HUES6 (cell line): ENCODE data around the gene AMPD3.
"Not testable (repeated sequence)": the region's sequence is repeated elsewhere in the genome, so short reads cannot be mapped to it uniquely, and the experiment has no call there.

Experiments
- H3K27ac ChIP-seq: 2 replicates; pipeline ENCODE4 v1.7.0; 2013; ENCODE audit warnings: low read depth, mild to moderate bottlenecking, low read length, inconsistent platforms
- H3K27me3 ChIP-seq: 2 replicates; pipeline ENCODE4 v1.6.1; 2013; ENCODE audit warnings: low read length; ENCODE audit not compliant: control insufficient read depth, insufficient read depth
- H3K36me3 ChIP-seq: 2 replicates; pipeline ENCODE4 v1.6.1; 2013; ENCODE audit warnings: low read length; ENCODE audit not compliant: control insufficient read depth, insufficient read depth
- H3K4me1 ChIP-seq: 2 replicates; pipeline ENCODE4 v1.6.1; 2013; ENCODE audit warnings: low read length; ENCODE audit not compliant: control insufficient read depth, insufficient read depth
- H3K4me3 ChIP-seq: 2 replicates; pipeline ENCODE4 v1.5.1; 2013; ENCODE audit warnings: low read depth, low read length
- H3K9ac ChIP-seq: one replicate; pipeline ENCODE4 v1.6.1; 2013; ENCODE audit warnings: mild to moderate bottlenecking, low read length
- H3K9me3 ChIP-seq: 2 replicates; pipeline ENCODE4 v1.6.1; 2013; ENCODE audit warnings: low read depth, low read length; ENCODE audit not compliant: control insufficient read depth, insufficient read depth

The AMPD3 gene

DNA sequence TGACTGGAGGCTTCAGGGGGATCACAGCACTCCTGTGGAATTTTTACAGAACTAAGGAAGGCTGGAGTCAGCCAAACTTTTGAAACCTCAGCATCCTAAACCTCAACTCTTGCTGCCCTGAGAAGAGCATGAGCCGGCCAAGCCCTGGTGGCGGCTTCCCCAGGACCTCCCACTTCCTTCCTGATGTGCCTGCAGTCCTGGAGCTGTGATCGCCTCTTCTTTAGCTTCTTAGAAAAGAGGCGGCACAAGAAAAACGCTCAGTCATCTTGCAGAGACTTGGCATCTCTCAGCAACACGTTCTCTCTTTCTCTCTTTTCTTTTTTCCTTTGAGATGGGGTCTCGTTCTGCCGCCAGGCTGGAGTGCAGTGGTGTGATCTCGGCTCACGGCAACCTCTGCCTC lies 40.4 kb upstream of the AMPD3 start:
- no peaks in the 10 kb centered on the region for H3K9me3 ChIP-seq
- no peaks in the 10 kb centered on the region for H3K36me3 ChIP-seq
- H3K27me3 ChIP-seq, result no peaks in the 10 kb centered on the region
- H3K4me1 ChIP-seq, result peaks cover 10% of the 10 kb centered on the region; the same call in 1 of the 2 replicates
- no peak overlapping the region for H3K9ac ChIP-seq
- H3K4me3 ChIP-seq, result no peak overlapping the region
- H3K27ac ChIP-seq, result no peak overlapping the region

DNA sequence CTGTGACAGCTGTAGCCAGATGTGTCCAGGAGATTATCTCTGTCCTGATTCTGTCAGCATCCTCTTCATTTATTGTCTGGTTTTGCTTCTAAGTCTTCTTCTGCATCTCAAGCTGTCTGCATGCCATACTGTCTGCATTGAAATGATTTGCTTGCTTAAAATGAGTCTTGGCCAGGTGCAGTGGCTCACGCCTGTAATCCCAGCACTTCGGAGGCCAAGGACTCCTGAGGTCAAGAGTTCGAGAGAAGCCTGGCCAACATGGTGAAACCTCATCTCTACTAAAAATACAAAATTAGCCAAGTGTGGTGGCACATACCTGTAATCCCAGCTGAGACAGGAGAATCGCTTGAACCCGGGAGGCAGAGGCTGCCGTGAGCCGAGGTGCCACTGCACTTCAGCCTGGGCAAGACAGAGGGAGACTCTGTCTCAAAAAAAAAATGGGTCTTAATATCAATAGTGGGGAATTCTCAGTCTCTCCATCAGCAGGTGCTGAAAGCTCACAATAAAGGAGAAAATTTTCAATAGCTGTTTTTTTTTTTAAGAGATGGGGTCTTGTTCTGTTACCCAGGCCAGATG lies 39.2 kb upstream of the AMPD3 start:
- Histone ChIP-seq H3K4me3 (no peak overlapping the region), H3K27ac (no peak overlapping the region), H3K9me3 (no peaks in the 10 kb centered on the region), H3K4me1 (peaks cover 5% of the 10 kb centered on the region; the same call in 1 of the 2 replicates), H3K9ac (no peak overlapping the region), H3K27me3 (no peaks in the 10 kb centered on the region), H3K36me3 (no peaks in the 10 kb centered on the region)

DNA sequence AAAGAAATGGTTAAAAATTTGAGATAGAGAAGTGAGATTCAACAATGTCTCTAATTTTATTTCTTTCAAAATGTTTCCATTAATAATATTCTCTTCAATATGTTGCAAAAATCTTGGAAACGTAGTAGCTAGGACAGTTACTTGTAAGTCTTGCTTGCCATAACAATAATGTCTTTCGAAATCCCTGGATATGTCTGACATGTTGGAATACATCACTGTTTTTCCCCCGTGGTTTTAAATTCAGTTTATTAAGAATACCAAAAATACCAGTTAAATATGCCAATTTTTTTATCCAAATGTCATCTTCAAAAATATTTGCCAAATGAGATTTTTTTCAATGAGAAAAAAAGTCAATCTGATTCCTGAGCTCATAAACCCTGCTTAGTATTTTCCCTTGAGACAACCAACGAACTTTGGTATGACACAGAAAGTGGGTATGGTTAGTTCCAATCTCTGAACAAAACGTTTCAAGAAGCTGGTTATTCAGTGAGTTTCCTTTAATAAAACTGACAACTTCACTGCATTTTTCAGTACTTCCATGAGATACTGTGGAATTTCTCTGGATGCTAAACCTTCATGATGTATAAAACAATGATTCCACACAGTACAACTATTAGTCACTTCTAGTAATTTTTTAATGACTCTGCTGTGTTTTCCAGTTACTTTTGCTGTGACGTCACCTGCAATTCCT lies 36.7 kb upstream of the AMPD3 start:
- H3K9me3 ChIP-seq, result no peaks in the 10 kb centered on the region
- peaks cover 5% of the 10 kb centered on the region; the same call in 1 of the 2 replicates for H3K4me1 ChIP-seq
- no peak overlapping the region for H3K9ac ChIP-seq
- no peaks in the 10 kb centered on the region for H3K36me3 ChIP-seq
- H3K27ac ChIP-seq, result no peak overlapping the region
- H3K27me3 ChIP-seq, result no peaks in the 10 kb centered on the region
- H3K4me3 ChIP-seq, result no peak overlapping the region

DNA sequence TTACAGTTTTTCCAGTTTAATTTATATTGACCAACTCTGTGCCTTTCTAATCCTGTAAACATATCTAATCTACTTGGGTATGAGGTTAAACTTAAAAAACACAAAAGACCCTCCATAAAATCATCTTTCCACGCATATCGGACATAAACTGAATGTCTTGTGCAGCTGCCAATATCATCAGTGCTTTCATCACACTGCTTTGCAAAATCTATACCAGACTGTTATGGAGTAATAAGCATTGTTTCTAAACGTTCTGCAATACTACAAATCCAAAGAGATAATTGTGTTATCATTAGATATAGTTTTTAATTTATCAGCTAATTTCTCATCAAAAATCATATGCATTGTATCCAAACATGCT lies 36.1 kb upstream of the AMPD3 start:
- peaks cover 5% of the 10 kb centered on the region; the same call in 1 of the 2 replicates for H3K4me1 ChIP-seq
- H3K9me3 ChIP-seq, result no peaks in the 10 kb centered on the region
- H3K36me3 ChIP-seq, result no peaks in the 10 kb centered on the region
- no peak overlapping the region for H3K9ac ChIP-seq
- H3K27ac ChIP-seq, result no peak overlapping the region
- H3K27me3 ChIP-seq, result no peaks in the 10 kb centered on the region
- H3K4me3 ChIP-seq, result no peak overlapping the region

DNA sequence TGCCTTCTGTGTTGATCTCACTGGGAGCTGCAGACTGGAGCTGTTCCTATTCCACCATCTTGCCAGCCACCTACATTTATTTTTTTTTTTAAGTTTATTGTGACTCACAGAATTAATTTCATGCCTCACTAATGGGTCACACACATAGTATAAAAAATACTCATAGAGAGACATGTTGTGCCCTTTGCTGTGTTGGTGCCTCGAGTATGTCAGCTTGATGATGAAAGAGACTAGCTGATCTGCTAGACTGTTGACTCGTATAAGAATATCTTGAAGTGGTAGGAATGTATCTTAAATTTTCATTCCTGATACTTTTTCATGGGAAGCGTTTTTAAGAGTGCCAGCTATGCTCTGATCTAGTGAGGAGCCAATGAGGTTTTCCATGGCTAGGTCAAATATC lies 28.6 kb upstream of the AMPD3 start:
- H3K4me3 ChIP-seq, result no peak overlapping the region
- no peak overlapping the region for H3K9ac ChIP-seq
- H3K4me1 ChIP-seq, result no peaks in the 10 kb centered on the region
- H3K9me3 ChIP-seq, result peaks cover 12% of the 10 kb centered on the region
- H3K36me3 ChIP-seq, result no peaks in the 10 kb centered on the region
- no peak overlapping the region for H3K27ac ChIP-seq
- no peaks in the 10 kb centered on the region for H3K27me3 ChIP-seq

DNA sequence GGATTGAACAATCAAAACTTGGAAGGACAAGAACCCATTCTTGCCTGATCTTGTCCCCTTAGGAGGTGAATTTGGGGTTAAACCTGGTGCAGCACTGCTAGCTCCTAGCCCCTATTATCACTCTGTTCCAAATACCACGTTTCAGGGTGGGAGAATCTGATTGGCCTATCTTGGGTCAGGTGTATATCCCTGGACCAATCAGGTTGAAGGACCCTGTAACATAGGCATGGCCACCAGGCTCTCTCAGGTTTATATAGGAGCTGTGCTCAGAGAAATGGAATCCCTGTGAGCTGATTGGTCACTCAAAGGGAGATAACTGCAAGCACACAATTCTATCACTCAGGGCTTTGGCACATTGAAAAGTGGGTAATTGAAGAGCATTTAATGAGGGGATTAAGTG lies 26.6 kb upstream of the AMPD3 start:
- H3K4me3 ChIP-seq, result no peak overlapping the region
- peaks cover 12% of the 10 kb centered on the region for H3K9me3 ChIP-seq
- no peaks in the 10 kb centered on the region for H3K4me1 ChIP-seq
- no peaks in the 10 kb centered on the region for H3K27me3 ChIP-seq
- H3K27ac ChIP-seq, result no peak overlapping the region
- no peaks in the 10 kb centered on the region for H3K36me3 ChIP-seq
- no peak overlapping the region for H3K9ac ChIP-seq

DNA sequence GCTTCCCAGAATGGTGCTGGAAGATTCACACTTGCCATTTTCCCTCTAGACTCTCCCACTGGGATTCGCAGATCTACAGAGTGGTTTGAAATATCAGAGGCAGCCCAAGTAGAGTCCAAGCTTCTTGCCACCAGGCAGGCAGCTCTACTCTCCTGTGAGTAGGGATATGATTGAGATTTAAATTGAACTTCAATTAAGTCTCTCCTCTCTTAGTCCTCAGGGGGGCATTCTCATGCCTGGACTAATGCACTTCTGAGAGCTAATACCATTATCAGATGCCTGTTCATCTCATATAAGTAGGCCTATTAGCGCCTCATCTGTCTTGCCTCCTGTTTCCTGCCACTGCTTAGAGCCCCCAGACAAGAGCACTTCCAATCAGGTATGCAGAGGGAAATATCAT lies 25.5 kb upstream of the AMPD3 start:
- Histone ChIP-seq H3K27me3 (no peaks in the 10 kb centered on the region), H3K9me3 (peaks cover 12% of the 10 kb centered on the region), H3K27ac (no peak overlapping the region), H3K9ac (no peak overlapping the region), H3K36me3 (no peaks in the 10 kb centered on the region), H3K4me3 (no peak overlapping the region), H3K4me1 (no peaks in the 10 kb centered on the region)

DNA sequence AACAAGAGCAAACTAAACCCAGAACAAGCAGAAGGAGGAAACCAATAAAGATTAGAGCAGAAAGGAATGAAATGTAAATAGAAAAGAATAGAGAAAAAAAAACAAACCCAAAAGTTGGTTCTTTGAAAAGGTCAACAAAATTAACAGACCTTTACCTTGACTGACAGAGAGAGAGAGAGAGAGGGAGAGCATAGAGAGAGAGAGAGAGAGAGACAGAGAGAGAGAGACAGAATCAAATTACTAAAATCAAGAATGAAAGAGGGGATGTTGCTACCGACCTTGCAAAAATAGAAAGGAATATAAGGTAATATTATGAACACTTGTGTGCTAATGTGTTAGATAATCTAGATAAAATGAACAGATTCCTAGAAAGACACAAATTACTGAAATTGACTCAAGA lies 22.6 kb upstream of the AMPD3 start:
- no peak overlapping the region for H3K9ac ChIP-seq
- H3K27me3 ChIP-seq, result no peaks in the 10 kb centered on the region
- H3K36me3 ChIP-seq, result no peaks in the 10 kb centered on the region
- H3K4me3 ChIP-seq, result no peak overlapping the region
- no peak overlapping the region for H3K27ac ChIP-seq
- H3K4me1 ChIP-seq, result no peaks in the 10 kb centered on the region
- H3K9me3 ChIP-seq, result peaks cover 4% of the 10 kb centered on the region; the same call in 1 of the 2 replicates

DNA sequence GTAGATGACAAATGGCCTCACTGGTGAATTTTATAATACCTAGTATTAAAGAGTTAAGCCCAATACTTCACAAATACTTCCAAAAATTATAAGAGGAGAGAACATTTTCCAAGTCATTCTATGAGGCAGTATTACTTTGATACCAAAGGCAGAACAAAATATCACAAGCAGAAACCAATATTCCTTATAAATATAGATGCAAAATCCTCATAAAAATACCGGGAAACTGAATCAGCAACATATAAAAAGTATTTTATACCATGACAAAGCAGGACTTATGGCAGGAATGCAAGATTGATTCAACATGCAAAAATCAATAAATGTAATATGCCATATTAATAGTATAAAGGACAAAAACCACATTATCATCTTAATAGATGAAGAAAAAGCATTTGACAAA lies 22.1 kb upstream of the AMPD3 start:
- Histone ChIP-seq H3K27me3 (no peaks in the 10 kb centered on the region), H3K4me3 (no peak overlapping the region), H3K9me3 (peaks cover 4% of the 10 kb centered on the region; the same call in 1 of the 2 replicates), H3K27ac (no peak overlapping the region), H3K9ac (no peak overlapping the region), H3K36me3 (no peaks in the 10 kb centered on the region), H3K4me1 (no peaks in the 10 kb centered on the region)

DNA sequence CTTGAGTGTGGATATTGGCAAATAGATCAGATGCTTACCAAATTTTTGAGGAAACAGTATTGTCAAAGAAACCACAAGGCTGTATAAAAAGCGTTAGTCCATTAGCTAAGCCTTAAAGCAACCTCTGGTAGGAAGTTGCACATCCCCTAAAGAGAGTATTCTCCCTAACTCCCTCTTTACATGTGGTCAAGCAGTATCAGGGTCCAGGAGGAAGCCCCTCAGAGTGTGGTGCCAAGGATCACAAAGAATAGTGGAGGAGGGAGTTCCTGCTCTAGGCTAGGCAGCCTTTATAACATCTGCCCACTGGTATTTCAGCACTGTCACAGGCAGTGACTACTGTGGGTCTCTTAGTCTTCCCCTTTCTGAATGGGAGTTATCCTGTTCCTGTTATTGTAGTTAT lies 18.8 kb upstream of the AMPD3 start:
- peaks cover 8% of the 10 kb centered on the region for H3K4me1 ChIP-seq
- H3K36me3 ChIP-seq, result no peaks in the 10 kb centered on the region
- H3K4me3 ChIP-seq, result no peak overlapping the region
- no peaks in the 10 kb centered on the region for H3K27me3 ChIP-seq
- H3K27ac ChIP-seq, result no peak overlapping the region
- no peak overlapping the region for H3K9ac ChIP-seq
- peaks cover 4% of the 10 kb centered on the region; the same call in 1 of the 2 replicates for H3K9me3 ChIP-seq

DNA sequence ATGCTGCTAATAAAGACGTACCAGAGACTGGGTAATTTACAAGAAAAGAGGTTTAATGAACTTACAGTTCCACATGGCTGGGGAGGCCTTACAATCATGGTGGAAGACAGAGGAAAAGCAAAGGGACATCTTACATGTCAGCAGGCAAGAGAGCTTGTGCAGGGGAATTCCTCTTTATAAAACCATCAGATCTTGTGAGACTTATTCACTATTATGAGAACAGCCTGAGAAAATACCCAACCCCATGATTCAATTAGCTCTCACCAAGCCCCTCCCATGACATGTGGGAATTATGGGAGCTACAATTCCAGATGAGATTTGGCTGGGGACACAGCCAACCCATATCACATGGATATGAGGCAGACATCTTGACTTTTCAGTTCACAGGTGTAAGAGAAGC lies 18.4 kb upstream of the AMPD3 start:
- H3K27ac ChIP-seq, H3K9ac ChIP-seq, H3K4me3 ChIP-seq, H3K9me3 ChIP-seq, H3K27me3 ChIP-seq, H3K36me3 ChIP-seq, H3K4me1 ChIP-seq: not testable (repeated sequence)
